ENCODE data around the gene TUSC1.
"Not testable (repeated sequence)": the region's sequence is repeated elsewhere in the genome, so short reads cannot be mapped to it uniquely, and the experiment has no call there.

GRCh38 chr9:25675858-25676257 lies 2.4 kb downstream of the TUSC1 start:
- not testable (repeated sequence) for TF ChIP-seq FOS (IDR thresholded peaks at IDR 0.05; ENCODE audit: borderline replicate concordance, insufficient read depth, low read length); MYC (IDR thresholded peaks at IDR 0.05; ENCODE audit: low read depth, low read length)

Measured in endothelial cell of umbilical vein (primary cell).